ENCODE measurements around the gene SLC1A4.
"Not testable (repeated sequence)": the region's sequence is repeated elsewhere in the genome, so short reads cannot be mapped to it uniquely, and the experiment has no call there.

The SLC1A4 gene

DNA sequence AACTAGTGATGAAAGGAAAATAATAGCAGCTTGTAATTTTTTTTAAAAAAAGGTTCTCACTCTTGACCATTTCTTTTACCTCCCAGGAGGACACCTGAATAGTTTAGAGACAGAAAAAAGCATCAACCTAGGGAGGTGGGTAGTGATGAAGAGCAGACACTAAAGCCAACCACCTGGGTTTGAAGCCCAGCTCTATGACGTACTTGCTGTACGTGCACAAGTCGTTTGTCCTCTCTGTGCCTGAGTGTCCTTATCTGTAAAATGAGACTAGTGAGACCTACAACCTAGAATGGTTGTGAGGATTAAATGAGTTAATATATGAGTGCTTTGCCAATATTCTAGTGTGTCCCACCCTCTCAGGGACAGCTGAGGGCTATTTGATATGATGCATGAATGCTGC is 5.8 kb downstream of the SLC1A4 start:
- no peak for DNase-seq

DNA sequence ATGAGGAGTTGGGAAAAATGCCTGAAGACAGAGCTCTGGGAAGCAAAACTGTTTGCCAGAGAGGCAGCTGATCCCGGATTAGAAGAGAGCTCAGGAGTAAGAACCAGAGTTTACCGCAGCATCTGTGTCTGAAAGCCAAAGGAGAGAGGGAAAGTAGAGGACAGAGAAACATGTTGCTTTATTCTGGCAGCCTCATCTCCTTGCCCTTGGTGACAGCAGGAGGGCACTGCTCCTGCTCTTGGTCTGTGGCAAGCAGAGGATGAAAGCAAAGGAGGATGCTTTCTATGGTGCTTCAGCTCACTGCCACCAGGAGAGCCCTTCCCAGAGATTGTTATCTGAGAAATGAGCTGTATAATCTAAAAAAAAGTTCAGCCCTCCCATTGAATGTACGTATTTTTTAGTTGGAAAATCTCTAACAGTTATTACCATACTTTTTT is 7.7 kb downstream of the SLC1A4 start:
- no peak for DNase-seq

GRCh38 chr2:64998658-64999061 is 9.5 kb downstream of the SLC1A4 start:
- DNase-seq: no peak

GRCh38 chr2:64999754-65000153 is 10.6 kb downstream of the SLC1A4 start:
- no peak for DNase-seq

DNA sequence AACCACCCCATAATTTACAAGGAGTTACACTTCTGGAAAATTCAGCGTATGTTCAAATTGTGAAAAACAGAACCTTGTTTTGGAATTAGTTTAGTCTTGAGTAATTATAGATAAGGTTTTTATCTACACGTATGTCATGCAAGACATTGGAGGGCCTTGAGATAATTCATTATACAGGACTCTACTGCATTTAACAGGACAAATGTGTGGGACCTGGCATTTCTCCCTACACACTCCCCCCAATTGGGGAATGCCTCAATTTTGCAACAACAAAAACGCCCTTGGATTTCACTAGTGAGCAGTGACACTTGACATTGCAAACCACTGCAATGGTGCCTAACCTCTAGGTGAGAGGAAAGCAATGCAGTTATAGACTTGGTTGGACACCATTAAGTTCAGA is 11.4 kb downstream of the SLC1A4 start:
- DNase-seq: no peak

- no peak for DNase-seq
Observed at GRCh38 chr2:65003037-65003436, 13.8 kb downstream of the SLC1A4 start.

- not testable (repeated sequence) for DNase-seq
Observed at GRCh38 chr2:65004232-65004631, 15.0 kb downstream of the SLC1A4 start.

GRCh38 chr2:65013776-65014175 is 24.6 kb downstream of the SLC1A4 start:
- DNase-seq: no peak

- no peak for DNase-seq
Observed at GRCh38 chr2:65015731-65016130, 26.5 kb downstream of the SLC1A4 start.

DNA sequence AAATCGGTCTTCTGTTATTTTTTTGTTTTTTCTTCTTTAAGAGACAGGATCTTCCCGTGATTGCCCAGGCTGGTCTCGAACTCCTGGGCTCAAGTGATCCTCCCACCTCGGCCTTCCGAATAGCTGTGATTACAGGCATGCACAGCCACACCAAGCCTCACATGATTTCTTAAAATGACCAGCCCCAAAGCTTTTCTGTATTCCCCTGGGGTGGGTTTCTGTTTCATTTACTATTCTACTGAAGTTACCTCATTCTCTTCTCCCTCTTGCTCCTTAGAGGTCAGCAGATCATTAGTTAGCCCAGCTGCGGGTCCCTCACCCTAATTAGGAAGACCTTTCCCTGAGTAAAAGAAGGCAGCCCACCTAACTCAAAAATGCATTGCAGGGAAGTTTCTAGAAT is 27.6 kb downstream of the SLC1A4 start:
- no peak for DNase-seq

DNA sequence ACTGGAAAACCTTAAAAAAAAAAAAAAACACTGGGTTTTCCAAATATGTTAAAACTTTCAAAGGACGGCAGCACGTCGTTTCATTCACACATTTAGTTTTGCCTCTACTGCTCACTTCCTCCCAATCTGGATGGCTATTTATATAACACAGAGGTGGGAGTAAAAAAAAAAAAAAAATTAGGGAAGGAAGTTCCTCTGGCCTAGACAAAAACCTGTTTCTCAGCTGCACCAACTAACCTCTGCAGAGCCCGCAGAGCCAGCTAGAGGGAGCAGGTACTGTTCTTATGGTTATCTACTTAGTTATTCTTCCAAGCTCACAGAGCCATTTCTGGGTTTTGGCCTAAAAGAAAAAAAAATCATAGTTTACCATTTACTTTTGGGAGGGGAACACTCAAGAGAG is 28.1 kb downstream of the SLC1A4 start:
- no peak for DNase-seq

DNA sequence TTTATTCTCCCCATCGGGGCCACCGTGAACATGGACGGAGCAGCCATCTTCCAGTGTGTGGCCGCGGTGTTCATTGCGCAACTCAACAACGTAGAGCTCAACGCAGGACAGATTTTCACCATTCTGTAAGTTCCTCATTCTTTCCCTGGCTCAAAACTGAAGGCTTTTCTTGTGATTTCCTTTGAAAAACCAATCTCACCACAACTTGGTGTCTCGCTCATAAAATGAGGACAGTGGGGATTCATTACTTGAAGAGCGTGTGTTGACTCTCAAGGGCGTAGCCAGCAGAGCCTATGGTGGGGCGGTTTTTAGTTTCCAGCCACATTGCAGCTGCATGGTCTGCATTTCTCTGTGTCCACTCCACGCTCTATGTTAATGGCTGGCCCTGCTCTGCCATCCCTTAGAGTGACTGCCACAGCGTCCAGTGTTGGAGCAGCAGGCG is 29.0 kb downstream of the SLC1A4 start:
- DNase-seq: no peak

- no peak for DNase-seq
Observed at GRCh38 chr2:65019010-65019409, 29.8 kb downstream of the SLC1A4 start.

DNA sequence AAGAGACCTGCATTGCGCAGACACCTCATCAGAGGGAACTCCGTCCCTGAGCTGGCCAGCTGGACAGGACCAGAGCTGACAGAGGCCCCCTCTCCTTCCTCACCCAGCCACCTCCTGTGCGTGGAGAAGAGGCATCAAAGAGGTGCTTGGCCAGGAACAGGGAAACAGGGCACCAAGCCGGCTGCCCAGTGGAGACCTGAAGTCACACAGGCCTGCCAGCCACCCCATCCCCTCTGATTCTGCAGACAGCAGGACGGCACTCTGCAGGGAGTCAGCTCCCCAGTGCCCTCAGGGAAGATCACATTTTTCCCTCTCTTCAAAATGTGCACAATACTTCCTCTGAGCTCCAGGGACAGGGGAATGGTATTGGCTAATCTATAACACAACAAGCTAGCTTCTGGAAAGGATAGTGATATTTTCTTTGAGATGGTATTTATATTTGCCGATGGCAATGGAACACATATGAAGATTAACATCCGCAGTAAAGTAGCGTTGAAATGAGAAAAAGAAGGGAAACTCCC is 30.5 kb downstream of the SLC1A4 start:
- no peak for DNase-seq

GRCh38 chr2:65020251-65020650 is 31.1 kb downstream of the SLC1A4 start:
- DNase-seq: not testable (repeated sequence)

GRCh38 chr2:65020943-65021528 is 31.8 kb downstream of the SLC1A4 start:
- no peak for DNase-seq

DNA sequence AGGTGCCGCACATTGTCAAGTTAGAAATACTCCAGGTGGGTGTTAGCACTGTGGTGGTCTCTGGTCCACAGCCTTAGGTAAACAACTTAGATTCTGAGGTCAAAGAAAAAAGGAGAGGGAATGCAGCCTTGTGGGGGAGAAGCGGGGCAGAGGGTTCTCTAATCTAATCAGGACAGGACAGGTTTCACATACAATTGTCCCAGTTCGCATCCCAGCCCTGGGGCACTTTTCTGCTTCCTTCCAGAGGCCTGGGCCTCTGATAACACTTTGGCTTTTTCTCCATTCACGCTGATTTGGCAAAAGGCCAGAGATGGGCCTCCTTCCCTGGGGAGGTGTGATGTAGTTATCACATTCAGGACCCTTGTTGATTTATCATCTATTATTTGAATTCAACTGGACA is 32.5 kb downstream of the SLC1A4 start:
- no peak for DNase-seq

DNA sequence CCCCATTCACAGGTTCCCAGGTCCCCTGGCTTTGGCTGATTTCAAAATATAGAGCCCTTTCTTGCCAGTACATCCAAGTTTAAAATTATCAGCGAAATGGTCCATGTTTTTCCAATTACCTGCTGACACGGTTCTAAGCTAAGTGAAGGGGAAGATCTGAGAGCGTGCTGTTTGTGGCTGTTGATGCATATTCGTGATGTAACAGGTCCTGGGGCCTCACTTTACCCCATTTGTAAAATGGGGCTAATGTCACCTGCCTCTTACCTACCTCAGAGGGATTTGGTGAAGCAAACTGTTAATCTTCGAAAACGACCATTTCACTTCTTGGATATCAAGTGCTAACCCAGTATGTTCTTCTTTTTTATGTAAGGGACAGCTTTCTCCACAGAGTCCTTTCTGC is 33.0 kb downstream of the SLC1A4 start:
- DNase-seq: no peak

GRCh38 chr2:65023742-65024141 is 34.5 kb downstream of the SLC1A4 start:
- DNase-seq: no peak

DNA sequence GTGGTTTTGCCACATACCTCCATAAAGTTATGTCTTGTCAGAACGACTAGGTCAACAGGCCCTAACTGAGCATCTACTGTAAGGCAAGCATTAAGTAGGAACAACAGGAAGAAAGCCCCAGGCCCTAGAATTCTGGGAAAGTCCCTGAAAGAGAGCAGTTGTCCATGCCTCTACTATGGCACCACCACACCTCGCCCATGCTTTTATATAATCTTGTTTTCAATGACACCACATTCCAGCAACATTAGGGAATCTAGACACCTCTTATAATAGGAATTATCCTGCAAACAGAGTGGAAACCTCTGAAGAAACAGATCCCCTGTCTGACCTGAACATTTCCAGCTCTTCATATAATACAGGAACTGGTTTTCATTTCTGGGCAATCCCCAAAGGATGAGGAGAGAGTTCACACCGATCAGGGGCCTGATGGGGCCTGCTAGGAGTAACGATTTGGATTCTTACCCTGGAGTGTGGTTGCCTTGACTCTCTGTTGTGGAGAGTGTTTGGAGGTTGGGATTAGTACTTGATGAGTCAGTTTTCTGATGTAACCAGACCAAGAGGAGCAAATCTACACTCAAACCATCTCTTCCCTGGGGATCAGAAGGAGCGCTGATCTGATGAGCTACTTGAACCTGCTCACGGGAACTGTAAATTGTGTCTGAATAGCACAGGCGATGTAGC is 35.1 kb downstream of the SLC1A4 start:
- DNase-seq: no peak

DNA sequence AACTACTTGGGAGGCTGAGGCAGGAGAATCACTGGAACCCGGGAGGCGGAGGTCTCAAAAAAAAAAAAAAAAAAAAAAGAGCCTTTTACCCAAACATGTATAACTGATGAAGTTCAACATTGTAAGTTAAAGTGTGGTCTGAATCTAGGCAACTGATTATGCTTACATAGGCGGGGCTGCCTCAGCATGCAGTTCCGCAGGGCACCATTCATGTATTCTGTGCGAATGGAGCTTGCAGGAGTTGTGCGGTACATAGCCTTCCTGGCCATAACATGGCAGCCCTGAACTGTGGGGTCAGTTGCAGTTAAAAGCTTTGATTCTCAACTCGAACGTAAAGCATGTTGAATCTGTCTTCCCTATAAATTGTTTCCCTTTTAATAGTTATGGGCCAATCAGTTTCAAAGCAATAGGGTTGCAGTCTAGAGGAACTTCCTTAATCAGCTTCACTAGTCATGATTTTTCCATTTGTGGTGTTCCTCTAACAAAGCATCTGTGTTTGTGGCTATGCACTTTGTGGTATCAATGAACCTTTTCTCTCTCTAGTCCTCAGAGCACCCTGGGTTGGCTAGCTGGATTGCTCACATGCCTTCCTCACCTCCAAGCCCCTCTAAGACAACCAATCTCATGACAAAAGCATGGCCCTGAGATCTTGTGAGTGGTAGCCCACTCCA is 36.4 kb downstream of the SLC1A4 start:
- DNase-seq: no peak

DNA sequence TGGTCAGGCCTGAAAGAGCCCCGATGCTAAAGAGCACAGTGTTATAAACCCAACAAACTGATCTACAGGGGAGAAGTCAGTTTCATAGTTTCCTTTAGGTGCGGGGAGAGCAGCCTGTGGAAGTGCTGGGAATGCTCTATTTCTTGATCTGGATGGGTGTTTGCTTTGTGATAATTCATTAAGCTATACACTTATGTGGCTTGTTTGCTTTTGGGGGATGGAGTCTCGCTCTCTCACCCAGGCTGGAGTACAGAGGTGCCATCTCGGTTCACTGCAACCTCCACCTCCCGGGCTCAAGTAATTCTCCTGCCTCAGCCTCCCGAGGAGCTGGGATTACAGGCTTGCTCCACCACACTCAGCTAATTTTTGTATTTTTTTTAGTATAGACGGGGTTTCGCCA is 37.0 kb downstream of the SLC1A4 start:
- DNase-seq: no peak

- DNase-seq: no peak
Observed at GRCh38 chr2:65026704-65027464, 37.7 kb downstream of the SLC1A4 start.
